GM12801 (cell line): ENCODE results near the gene UBE2S.

Source experiments
- TF ChIP-seq, protein P1 (sequence below): IDR thresholded peaks from one replicate; pipeline ENCODE4 v1.5.1; 2011; ENCODE audit warnings: control low read depth; ENCODE audit not compliant: insufficient read length; ENCODE audit errors: extremely low read depth

UBE2S gene

DNA sequence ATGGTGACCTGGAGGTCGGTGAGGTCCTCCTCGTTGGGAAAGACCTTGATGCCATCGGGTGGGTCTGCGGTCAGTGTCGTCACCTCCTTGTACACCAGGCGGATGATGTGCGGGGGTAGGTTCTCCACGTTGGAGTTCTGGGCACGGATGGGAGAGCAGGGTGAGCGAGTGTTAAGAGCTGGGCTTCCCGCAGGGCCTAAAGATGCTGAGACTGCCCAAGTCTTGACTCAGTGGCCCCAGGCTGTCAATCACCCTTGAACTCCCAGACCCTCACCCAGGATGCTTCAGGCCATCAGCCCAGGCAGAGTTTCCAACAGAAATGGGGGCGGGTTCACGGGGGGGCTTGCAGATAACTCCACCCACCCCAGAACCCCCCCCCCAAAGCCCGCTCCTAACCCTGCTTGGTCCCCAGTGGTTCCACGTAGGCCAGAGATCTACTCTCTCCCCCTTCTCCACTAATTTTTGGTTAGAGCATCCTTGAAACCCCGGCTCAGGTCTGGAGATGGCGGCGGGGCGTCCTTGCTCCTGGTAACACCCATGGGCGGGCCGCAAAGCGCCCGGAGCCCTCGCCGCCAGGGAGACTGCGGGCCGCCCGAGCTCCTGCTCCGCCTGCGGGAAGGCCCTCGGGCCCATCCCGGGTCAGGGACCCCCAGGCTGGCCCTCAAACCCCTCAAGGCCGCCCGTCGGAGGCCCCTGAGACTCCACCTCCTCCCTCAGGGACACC is 600 bp downstream of the UBE2S start:
- TF ChIP-seq, protein P1, sequence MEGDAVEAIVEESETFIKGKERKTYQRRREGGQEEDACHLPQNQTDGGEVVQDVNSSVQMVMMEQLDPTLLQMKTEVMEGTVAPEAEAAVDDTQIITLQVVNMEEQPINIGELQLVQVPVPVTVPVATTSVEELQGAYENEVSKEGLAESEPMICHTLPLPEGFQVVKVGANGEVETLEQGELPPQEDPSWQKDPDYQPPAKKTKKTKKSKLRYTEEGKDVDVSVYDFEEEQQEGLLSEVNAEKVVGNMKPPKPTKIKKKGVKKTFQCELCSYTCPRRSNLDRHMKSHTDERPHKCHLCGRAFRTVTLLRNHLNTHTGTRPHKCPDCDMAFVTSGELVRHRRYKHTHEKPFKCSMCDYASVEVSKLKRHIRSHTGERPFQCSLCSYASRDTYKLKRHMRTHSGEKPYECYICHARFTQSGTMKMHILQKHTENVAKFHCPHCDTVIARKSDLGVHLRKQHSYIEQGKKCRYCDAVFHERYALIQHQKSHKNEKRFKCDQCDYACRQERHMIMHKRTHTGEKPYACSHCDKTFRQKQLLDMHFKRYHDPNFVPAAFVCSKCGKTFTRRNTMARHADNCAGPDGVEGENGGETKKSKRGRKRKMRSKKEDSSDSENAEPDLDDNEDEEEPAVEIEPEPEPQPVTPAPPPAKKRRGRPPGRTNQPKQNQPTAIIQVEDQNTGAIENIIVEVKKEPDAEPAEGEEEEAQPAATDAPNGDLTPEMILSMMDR: no peak

DNA sequence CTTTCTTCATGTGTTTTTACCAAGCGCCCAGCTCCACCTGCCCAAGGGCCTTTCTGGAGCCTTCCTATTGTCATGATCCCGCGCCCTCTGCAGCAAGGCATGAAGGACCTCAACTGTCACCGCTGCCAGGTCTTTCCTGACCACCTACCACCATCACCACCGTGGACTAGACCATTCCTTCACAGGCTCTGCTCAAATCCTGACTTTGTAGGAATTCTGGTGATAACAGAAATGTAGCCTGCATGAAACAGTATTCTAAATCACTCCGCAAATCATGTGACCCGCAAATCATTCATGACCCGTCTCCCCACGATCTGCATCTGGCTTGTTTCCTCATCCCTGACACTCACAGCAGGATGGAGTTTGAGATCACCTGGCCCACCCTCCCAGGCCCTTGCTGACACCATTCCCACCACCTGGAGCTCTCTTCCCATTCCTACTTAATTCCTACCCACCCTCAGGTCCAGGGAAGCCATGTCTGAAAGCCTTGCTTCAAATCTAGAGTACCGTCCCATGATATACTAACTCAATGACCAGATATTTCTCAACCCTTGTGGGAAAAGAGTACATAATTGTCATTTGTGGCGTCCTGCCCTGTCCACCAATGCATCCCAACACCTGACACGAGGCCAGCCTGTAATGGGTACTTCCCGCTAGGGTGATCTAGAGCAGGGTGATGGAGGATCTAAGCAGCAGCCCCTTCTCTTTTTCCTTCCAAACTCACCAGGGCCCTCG is 1.3 kb downstream of the UBE2S start:
- TF ChIP-seq, protein P1: no peak

DNA sequence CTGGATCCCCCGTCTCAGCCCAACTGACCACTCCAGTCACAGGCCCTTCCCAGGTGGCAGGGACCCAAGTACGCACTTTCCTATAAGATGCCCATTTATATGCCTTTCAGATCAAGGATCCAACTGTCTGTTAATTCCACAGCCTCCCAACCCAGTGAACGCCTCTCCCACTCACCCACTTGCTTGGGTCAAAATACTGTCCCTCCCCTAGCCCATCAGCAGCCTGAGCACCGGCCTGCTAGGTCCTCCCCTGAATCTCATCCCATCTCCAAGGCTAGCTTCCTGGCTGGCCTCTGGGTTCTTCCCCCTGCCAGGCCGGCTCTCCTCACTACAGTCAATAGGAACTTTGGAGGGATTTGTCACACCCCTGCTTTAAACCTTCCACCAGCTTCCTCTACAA is 1.9 kb downstream of the UBE2S start:
- TF ChIP-seq, protein P1: no peak

DNA sequence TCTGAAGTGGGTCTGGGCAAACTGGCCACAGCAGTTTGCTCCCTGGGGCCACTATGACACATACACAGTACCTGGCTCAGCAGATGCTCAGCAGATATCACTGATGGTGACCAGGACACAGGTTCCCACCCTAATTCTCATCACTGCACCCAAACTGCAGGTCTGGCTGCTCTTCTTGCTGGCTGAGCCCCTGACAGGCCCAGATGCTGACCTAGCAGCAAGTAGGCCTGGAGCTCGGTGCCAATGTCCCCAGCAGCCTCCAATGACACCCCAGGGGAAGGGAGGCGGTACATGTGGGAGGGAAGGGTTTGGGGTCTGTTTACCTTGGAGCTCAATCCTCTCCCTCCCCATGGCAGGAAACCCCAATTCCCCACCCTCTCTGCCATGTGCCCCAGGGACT is 5.1 kb downstream of the UBE2S start:
- TF ChIP-seq, protein P1: no peak

DNA sequence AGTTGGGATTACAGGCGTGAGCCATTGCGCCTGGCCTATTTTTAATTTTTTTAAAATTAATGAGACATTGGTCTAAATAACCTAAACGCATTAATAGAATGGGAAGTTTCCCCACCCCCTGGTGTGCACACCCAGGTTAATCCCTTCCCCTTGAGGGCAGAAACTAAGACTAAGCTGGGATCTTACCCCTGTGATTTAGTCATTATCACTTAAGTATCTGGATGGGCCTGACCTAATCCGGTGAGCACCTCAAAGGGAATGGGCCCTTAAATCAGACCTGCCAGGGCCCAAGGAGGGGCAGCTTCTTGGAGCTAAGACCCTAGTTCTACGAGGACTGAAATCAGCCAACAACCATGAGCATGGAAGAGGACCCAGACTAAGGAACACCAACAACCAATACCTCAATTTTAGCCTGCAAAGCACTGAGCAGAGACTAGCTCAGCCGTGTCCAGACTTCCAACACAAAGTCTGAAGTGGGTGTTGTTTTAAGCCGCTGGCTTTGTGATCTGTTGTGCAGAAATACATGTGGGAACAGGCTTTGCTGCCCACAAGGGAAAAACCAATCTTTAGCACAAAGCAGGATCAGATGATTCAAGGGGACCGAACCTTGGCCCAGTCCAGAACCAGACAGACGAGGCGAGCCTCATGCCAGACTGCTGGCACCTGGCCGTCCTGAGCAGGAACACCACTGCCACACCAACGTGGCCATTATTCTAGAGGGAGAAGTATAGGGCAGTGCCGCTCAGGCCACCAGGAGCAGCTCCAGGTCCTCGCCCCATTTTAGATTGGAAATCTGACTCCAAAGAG is 7.1 kb downstream of the UBE2S start:
- TF ChIP-seq, protein P1: no peak

DNA sequence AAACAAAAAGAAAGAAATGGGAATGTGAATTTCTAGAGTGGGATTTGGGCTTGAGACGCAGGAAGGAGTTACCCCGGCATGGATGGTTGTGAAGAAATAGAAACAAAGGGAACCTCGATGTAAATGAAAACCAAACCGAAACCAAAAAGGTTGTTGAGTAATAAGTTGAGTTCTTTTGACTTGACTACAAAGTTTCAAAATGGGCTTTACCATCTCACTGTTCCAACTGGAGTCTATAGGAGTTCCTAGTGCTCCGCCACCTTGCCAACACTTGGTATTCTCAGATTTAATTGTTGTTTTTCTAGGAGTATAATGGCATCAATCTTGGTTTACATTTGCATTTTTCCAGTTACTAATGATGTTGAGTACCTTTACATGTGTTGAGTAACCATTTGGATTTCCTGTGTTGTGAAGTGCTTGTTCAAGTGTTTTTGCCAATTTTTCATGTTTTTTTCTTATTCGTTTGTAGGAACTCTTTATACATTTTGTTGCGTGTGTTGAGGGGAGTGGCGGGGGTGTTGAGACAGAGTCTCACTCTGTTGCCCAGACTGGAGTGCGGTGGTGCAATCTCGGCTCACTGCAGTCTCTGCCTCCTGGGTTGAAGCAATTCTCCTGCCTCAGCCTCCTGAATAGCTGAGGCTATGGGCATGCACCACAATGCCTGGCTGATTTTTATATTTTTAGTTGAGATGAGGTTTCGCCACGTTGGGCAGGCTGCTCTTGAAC is 9.2 kb downstream of the UBE2S start:
- TF ChIP-seq, protein P1: no peak
